GM21390 (cell line): ENCODE results near the gene GRK5.
A peak's percentile ranks its signal among the peaks of the same experiment; 100 is the strongest.
"Not testable (repeated sequence)": the region's sequence is repeated elsewhere in the genome, so short reads cannot be mapped to it uniquely, and the experiment has no call there.

Experiments
- ATAC-seq: cut with Tn5 transposase; IDR thresholded peaks from one replicate; pipeline ENCODE4 v1.9.1; 2021; ENCODE audit not compliant: unreplicated experiment

The GRK5 gene

GRCh38 chr10:119248184-119248583 lies 40.8 kb downstream of the GRK5 start:
- no peak for ATAC-seq

DNA sequence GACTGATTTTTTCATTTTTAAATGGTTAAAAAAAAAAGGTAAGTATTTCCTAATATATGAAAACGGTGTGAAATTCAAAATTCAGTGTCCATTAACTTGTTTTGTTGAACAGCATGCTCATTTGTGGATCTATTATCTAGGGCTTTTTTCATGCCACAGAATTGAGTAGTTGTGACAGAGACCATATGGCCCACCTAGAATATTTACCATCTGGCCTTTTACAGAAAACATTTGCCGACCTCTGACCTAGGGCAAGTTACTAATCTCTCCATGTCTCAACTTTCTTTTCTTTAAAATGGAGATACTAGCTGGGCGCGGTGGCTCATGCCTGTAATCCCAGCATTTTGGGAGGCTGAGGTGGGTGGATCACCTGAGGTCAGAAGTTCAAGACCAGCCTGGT lies 41.3 kb downstream of the GRK5 start:
- ATAC-seq, result no peak

DNA sequence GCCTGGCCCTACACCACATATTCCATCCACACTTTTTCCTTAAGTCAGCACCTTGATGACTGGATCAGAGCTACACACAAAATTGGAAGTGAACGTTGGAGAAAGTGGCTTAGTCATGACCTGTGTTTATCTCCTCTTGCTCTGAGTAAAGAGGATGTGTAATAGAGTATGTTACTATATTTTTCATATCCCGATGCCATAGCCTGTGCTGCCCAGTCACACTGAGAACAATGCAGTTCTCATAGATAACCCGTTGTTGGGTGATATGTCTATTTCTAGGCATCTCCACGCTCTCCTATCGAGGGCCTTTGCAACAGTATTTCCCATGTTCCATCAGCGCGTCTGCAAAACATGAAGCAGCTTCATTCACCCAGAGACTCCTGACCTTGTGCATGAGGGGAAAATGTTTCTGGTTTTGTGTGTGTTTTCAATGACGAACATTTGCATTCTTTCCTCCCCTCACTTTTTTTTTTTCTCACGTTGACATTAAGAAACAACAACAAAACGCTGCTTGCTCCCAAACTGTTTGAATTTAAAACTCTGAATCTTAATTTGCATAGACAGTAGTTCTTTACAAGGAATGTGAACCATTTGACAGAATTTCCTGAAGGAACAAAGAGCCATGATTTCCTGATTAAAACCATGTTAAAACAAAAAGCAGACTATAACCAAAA lies 43.4 kb downstream of the GRK5 start:
- ATAC-seq, result no peak

DNA sequence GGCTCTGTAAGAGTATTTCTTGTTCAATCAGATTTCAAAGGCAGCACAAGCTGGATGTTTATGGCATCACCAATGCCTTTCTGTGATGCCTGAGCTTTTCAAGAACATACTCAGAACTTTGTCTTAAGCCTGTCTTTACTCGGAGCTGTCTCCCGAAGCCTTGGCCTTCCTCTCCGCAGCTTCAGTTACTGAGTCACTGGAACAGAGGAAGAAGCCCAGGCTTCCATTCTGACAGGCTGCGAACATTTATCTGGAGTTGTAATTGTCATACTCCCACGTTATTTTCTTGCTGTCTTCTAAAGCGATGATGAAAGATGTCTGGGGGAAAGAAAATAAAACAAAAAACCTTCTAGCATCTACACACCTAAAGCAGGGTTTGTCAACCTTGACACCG lies 43.9 kb downstream of the GRK5 start:
- no peak for ATAC-seq

GRCh38 chr10:119252051-119252465 lies 44.7 kb downstream of the GRK5 start:
- ATAC-seq, result no peak

- ATAC-seq, result no peak
Observed at GRCh38 chr10:119252470-119253151, 45.2 kb downstream of the GRK5 start.

DNA sequence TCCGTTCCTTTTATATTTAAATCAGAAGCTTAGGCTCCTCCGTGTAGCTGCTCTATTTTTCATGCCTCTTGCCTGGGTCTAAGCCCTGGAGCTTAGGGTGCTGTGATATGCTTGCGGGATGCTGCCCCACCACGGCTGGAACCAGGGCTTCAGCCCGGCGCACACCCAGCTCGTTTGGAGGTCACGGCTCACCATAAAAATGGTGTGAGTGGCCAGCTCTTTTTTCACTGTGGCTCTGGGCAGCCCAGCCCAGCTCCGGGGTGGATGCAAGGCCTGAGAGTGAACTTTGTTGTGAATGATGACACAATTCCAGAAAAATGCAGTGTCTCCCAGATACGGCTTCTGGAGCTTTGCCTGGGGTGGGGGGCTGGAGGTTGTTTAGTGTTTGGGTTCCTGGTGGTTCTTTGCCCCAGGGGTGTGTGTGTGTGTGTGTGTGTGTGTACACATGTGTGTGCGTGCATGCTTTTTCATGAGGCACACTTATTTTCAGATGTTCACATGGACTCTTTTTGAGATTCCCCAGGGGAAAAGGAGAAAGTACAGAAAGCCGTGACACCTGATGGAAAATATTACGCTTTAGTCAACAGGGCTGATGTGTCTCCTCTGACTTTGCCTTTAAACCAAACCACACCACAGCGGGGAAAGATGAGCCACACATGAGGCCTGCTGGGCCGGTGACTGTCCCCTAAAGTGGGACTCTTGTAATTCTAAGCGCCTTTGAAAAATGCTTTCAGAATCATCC lies 46.2 kb downstream of the GRK5 start:
- no peak for ATAC-seq

GRCh38 chr10:119254335-119254734 lies 47.0 kb downstream of the GRK5 start:
- ATAC-seq, result no peak

DNA sequence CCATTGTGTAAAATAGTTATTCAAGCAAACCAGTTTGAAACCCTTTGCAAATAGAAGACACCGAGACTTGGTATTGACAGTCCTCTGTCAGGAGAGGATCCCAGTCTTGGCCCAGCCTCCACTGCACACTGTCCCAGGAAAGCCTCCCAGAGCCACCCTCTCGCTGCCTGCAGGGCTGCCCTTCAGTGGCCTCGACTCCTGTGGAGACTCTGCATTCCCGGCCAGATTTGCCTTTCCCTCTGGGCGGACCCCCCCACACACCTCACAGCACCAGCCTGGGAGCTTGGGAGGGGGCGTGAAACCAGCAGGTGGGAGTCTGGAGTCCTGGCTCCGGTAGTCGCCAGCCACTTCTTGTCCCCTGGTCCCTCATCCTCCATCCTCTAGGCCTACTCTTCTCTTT lies 48.7 kb downstream of the GRK5 start:
- ATAC-seq, result no peak

DNA sequence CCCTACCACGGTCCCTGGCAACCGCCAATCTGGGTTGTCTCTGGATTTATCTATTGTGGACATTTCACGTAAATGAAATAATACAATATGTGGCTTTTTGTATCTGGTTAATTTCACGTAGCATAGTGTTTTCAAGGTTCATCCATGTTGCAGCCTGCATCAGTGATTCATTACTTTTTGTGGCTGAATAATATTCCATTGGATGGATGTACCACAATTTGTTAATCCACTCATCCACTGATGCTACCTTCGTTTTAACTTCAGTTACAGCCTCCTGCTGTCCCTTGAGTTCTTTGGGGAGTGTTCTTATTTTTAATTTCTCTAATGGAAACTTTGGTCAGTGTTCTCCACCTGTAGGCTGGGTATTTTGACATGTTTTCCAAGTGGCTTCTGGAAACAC lies 49.5 kb downstream of the GRK5 start:
- no peak for ATAC-seq

- ATAC-seq, result no peak
Observed at GRCh38 chr10:119257899-119258419, 50.6 kb downstream of the GRK5 start.

- ATAC-seq, result no peak
Observed at GRCh38 chr10:119259345-119259744, 52.0 kb downstream of the GRK5 start.

GRCh38 chr10:119261016-119261415 lies 53.6 kb downstream of the GRK5 start:
- not testable (repeated sequence) for ATAC-seq

GRCh38 chr10:119263951-119264617 lies 56.7 kb downstream of the GRK5 start:
- no peak for ATAC-seq

DNA sequence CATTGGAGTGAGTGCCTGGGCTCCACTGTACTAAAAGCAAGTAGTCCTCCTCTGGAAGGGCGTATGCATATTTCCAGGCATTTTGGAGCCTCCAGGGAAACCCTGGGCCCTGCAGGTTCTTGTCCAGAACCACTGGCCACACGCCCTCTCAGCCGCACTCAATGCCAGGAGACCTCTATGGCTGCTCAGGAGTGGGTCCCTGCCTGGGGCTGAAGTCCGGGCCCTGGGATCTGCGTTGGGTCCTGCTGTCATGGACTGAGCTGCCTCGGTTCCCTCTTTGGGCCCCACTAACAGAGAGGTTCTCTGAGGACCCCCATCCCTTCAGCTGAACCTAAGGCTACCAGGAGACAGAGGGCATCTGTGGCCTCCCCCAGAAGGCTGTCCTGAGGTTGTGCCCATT lies 58.3 kb downstream of the GRK5 start:
- ATAC-seq, result no peak

- ATAC-seq, result no peak
Observed at GRCh38 chr10:119267384-119267783, 60.0 kb downstream of the GRK5 start.

DNA sequence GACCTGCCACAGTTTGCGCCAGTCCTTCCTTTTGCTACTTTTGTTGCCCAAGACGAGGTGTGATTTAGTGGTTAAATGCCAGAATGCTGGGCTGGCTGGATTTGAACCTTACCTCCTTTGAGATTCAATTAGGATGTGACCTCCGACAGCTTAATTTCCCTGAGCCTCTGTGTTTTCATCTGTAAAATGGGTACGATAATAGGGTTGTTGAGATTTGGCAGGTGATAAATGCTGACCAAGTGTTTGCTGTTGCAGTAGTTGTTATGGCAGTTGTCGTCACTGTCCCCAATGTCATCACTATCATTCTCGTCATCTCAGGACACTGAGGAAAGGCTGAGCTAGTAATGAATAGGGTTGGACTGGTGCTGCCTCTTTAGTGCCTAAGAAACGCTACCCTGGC lies 61.1 kb downstream of the GRK5 start:
- no peak for ATAC-seq

- ATAC-seq, result peak; percentile 83
Observed at GRCh38 chr10:119268871-119269506, 61.6 kb downstream of the GRK5 start.

DNA sequence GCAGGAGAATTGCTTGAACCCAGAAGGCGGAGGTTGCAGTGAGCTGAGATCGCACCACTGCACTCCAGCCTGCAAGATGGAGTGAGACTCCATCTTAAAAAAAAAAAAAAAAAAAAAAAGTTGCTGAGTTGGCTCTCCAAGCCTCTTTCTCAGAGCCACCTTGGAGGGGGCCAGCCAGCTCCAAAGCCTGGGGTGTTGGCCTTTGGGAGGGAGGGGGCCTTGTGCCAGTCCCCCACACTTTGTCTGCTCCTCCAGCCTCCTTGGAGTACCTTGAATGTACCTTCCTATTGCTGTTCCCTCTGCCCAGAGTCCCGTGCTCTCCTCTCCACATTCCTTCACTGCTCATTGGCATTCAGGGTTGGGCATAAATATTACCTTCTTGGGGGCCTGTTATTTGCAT lies 62.4 kb downstream of the GRK5 start:
- no peak for ATAC-seq

DNA sequence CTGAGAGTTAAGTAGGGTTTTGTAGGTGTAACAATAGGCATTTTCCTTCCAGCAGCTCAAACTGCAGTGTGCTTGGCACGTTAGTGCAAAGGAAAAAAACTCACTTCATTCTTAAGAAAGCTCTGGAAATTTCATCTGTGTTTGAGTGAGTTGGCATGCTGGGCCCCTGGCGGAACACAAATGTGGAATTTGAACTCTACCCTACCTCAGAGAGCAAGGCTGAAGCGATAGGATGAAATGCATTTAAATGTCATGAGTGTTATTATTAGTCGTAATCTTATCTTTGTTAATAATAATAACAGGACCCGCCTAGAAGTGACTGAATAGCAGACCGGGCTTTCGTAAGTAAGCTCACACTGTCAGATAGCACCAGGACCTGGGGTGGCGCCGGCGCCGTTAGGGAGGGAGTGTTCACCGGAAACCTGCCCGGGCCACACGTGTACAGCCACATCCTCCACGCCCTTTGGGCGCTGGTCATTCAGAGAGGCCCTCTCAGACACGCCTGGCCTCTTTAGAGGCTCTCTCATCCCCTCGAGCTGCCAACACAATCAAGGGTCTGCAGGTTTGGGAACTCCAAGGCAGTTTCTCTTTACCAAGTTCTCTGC lies 63.5 kb downstream of the GRK5 start:
- no peak for ATAC-seq
